Endothelial cell of umbilical vein (primary cell): ENCODE data around the gene ZRSR2. TPM values are rescaled to one million over a fixed set of nuclear protein-coding genes. Genes with fewer than 3 reads are reported as not detected.

ENCODE experiments used
- BruUV-seq: library from RNA; stranded (reverse); fragments of 400-500 nt; replicated peaks from 2 replicates; lab custom pipeline; 2021; lab: Mats Ljungman, UMichigan
- CTCF ChIA-PET: fragments of 300-600, 350-600 bp; sonication (Branson Sonifier 250); formaldehyde crosslinking; loops from one replicate; lab custom pipeline; 2021; ENCODE audit warnings: antibody characterized with exemption, inconsistent platforms; lab: Charles Lee
- POLR2A ChIA-PET: fragments of 300-600, 350-600 bp; sonication (Branson Sonifier 250); formaldehyde crosslinking; loops from one replicate; lab custom pipeline; 2021; ENCODE audit warnings: antibody characterized with exemption, inconsistent platforms; lab: Charles Lee
- DNase-seq: peaks from one replicate; pipeline ENCODE4 v3.0.0-alpha.2; 2011; ENCODE audit warnings: low read depth, low spot score
- FAIRE-seq: peaks from 2 replicates; lab custom pipeline; 2011; peaks lifted over from hg19 to GRCh38; lab: Jason Lieb, UNC
- H2AFZ ChIP-seq: 2 replicates; pipeline ENCODE4 v1.6.0; 2012; ENCODE audit warnings: low read depth, low read length, control low read depth, inconsistent platforms
- H3K27ac ChIP-seq: 2 replicates; pipeline ENCODE4 v1.5.1; 2011; ENCODE audit warnings: low read depth, mild to moderate bottlenecking, control low read depth, low read length, moderate library complexity; ENCODE audit not compliant: insufficient read depth
- H3K27me3 ChIP-seq, 2 experiments: 2 replicates each; pipeline versions ENCODE4 v1.6.0 to v1.6.1; 2011; ENCODE audit warnings: low read length in 2 of 2, mixed read lengths in 1 of 2; ENCODE audit not compliant: control insufficient read depth in 2 of 2, insufficient read depth in 2 of 2
- H3K36me3 ChIP-seq, 2 experiments: 2 replicates in 1 of 2; 3 replicates in 1 of 2; pipeline ENCODE4 v1.5.1; 2011; ENCODE audit warnings: low read length in 2 of 2, mild to moderate bottlenecking in 1 of 2, moderate library complexity in 1 of 2; ENCODE audit not compliant: control insufficient read depth in 2 of 2, insufficient read depth in 2 of 2; ENCODE audit errors: extremely low read depth in 1 of 2
- H3K4me1 ChIP-seq: 3 replicates; pipeline ENCODE4 v1.5.1; 2011; ENCODE audit warnings: mild to moderate bottlenecking, low read length; ENCODE audit not compliant: control insufficient read depth, insufficient read depth; ENCODE audit errors: extremely low read depth
- H3K4me2 ChIP-seq: 2 replicates; pipeline ENCODE4 v1.6.1; 2011; ENCODE audit warnings: low read length, control low read depth, mixed read lengths; ENCODE audit not compliant: insufficient read depth
- H3K4me3 ChIP-seq, 3 experiments: fragments of 200-600 bp in 1 of 3; sonication (generic), shearing (Covaris generic) in 1 of 3; replicated peaks in 1 of 3; 2 replicates each; pipeline ENCODE4 v1.5.1; 2011 to 2016; ENCODE audit warnings: control low read depth in 3 of 3, low read length in 3 of 3, mild to moderate bottlenecking in 2 of 3, inconsistent platforms in 1 of 3, low read depth in 1 of 3, moderate library complexity in 1 of 3; ENCODE audit not compliant: insufficient read depth in 1 of 3
- H3K79me2 ChIP-seq: 2 replicates; pipeline ENCODE4 v1.6.0; 2012; ENCODE audit warnings: low read length, inconsistent platforms; ENCODE audit not compliant: control insufficient read depth, insufficient read depth
- H3K9ac ChIP-seq: replicated peaks from 2 replicates; pipeline ENCODE3; 2011; ENCODE audit warnings: low read length, control low read depth; ENCODE audit not compliant: insufficient read depth; ENCODE audit errors: extremely low read depth
- H3K9me1 ChIP-seq: replicated peaks from 3 replicates; pipeline ENCODE4 v1.6.0; 2011; ENCODE audit warnings: mild to moderate bottlenecking, low read length; ENCODE audit not compliant: control insufficient read depth, insufficient read depth; ENCODE audit errors: extremely low read depth
- H3K9me3 ChIP-seq: replicated peaks from 2 replicates; pipeline ENCODE4 v1.5.1; 2012; ENCODE audit warnings: low read length, inconsistent platforms; ENCODE audit not compliant: control insufficient read depth, insufficient read depth
- H4K20me1 ChIP-seq: replicated peaks from 2 replicates; pipeline ENCODE3; 2011; ENCODE audit warnings: mild to moderate bottlenecking, low read length; ENCODE audit not compliant: control insufficient read depth, insufficient read depth; ENCODE audit errors: extremely low read depth
- CTCF ChIP-seq, 2 donors: IDR thresholded peaks; 1 replicate in 1 of 2; 2 replicates in 1 of 2; pipeline ENCODE4 v1.5.1; 2011; ENCODE audit warnings: low read length in 2 of 2, mild to moderate bottlenecking in 2 of 2, moderate library complexity in 2 of 2, control low read depth in 1 of 2, inconsistent platforms in 1 of 2, low read depth in 1 of 2; ENCODE audit not compliant: insufficient read depth in 1 of 2; ENCODE audit errors: extremely low read depth in 1 of 2
- EZH2 ChIP-seq: IDR thresholded peaks from 2 replicates; pipeline ENCODE4 v1.6.1; 2012; ENCODE audit warnings: borderline replicate concordance, low read depth, mild to moderate bottlenecking, moderate library complexity, low read length, inconsistent platforms; ENCODE audit not compliant: severe bottlenecking
- FOS ChIP-seq: IDR thresholded peaks from 2 replicates; pipeline ENCODE4 v1.6.1; 2011; ENCODE audit warnings: mild to moderate bottlenecking, low read length, moderate library complexity, borderline replicate concordance; ENCODE audit not compliant: insufficient read depth
- GATA2 ChIP-seq: IDR thresholded peaks from 2 replicates; pipeline ENCODE4 v1.7.0; 2011; ENCODE audit warnings: low read depth, mild to moderate bottlenecking, moderate library complexity, mixed read lengths, low read length; ENCODE audit not compliant: insufficient read length, insufficient read depth
- JUN ChIP-seq: IDR thresholded peaks from 2 replicates; pipeline ENCODE4 v1.6.1; 2011; ENCODE audit warnings: borderline replicate concordance, low read depth; ENCODE audit not compliant: insufficient read length, insufficient read depth
- MAX ChIP-seq: IDR thresholded peaks from 2 replicates; pipeline ENCODE4 v1.6.1; 2011; ENCODE audit not compliant: insufficient read depth, insufficient read length
- MYC ChIP-seq: IDR thresholded peaks from one replicate; pipeline ENCODE4 v1.6.1; 2011; ENCODE audit warnings: mild to moderate bottlenecking, low read depth, low read length
- POLR2A ChIP-seq: IDR thresholded peaks from 2 replicates; pipeline ENCODE4 v1.6.1; 2012; ENCODE audit warnings: low read depth, mild to moderate bottlenecking, control low read depth, low read length
- POLR2AphosphoS5 ChIP-seq: IDR thresholded peaks from 2 replicates; pipeline ENCODE4 v1.6.1; 2012; ENCODE audit warnings: low read depth, mild to moderate bottlenecking, control low read depth, low read length, moderate library complexity; ENCODE audit not compliant: insufficient read depth
- dilution Hi-C: fragments of 300-500 bp; cut with MboI; formaldehyde crosslinking; loops from one replicate; pipeline ENCODE4 v1.15.0; 2019; ENCODE audit warnings: low sequenced_read_pairs; ENCODE audit not compliant: extremely low pct_ligation_motif_present
- intact Hi-C: fragments of 100-400 bp; cut with micrococcal nuclease; formaldehyde crosslinking; loops from one replicate; pipeline ENCODE4 v1.10.0; 2022
- polyA plus RNA-seq, 4 experiments: library from polyadenylated mRNA; depleted of rRNA in 3 of 4; stranded (reverse) in 3 of 4; unstranded in 1 of 4; fragments of >200 nt; gene quantifications; 2 replicates each; pipeline versions ENCODE4 v1.2.1 to v1.2.3, GENCODE V29; 2011 to 2012; ENCODE audit warnings: missing spikeins in 1 of 4
- total RNA-seq: library from RNA; stranded (reverse); gene quantifications from 2 replicates; pipeline ENCODE4 v1.2.3, GENCODE V29; 2021

ZRSR2 gene
- total and polyA plus RNA-seq, 2 donors (not counting 3 experiments of a cell fraction or from before 2014, with no cell fraction given) = 3.3 to 8.1 TPM

GRCh38 chrX:15834053-15834452 is 43.8 kb downstream of the ZRSR2 start:
- dilution Hi-C loops = no loop called here
- no peaks in the 10 kb centered on the region for H3K9me1 ChIP-seq
- FAIRE-seq (no peak), DNase-seq (no peak)
- no peaks in the 10 kb centered on the region for H3K9me3 ChIP-seq
- intact Hi-C loops = no loop called here
- no peak overlapping the region for H3K4me3 ChIP-seq
- TF ChIP-seq POLR2AphosphoS5 = no peak
- no peak for TF ChIP-seq MAX
- TF ChIP-seq POLR2A = no peak
- TF ChIP-seq JUN = no peak
- TF ChIP-seq CTCF (IDR thresholded peaks at IDR 0.05; ENCODE audit: extremely low read depth in 1 of 2, insufficient read depth in 1 of 2, low read depth in 1 of 2, low read length in 2 of 2) = no peak
- no peak for TF ChIP-seq EZH2
- no peak for TF ChIP-seq GATA2
- TF ChIP-seq MYC = no peak
- TF ChIP-seq FOS = no peak
- H3K79me2 ChIP-seq = no peaks in the 10 kb centered on the region
- H3K27me3 ChIP-seq = no peaks in the 10 kb centered on the region
- ChIA-PET CTCF (no interaction called here), POLR2A (no interaction called here)
- H3K9ac ChIP-seq = no peak overlapping the region
- no peak overlapping the region for H3K27ac ChIP-seq
- H3K36me3 ChIP-seq = no peaks in the 10 kb centered on the region
- H4K20me1 ChIP-seq = no peaks in the 10 kb centered on the region
- H2AFZ ChIP-seq = no peak overlapping the region
- no peaks in the 10 kb centered on the region for H3K4me1 ChIP-seq
- no TSS peak for BruUV-seq
- no peak overlapping the region for H3K4me2 ChIP-seq
